ENCODE results near the gene TSPAN18. TPM values are rescaled to one million over a fixed set of nuclear protein-coding genes. Genes with fewer than 3 reads are reported as not detected.

TSPAN18 gene
- total and polyA plus RNA-seq, 2 donors from 2014 or later = 13.8 to 38.1 TPM

GRCh38 chr11:44707094-44707493 is 19.7 kb upstream of the TSPAN18 start:
- intact Hi-C loops (cut with DNase I) = no loop called here
- Histone ChIP-seq H3K27me3 (ENCODE audit: control insufficient read depth, insufficient read depth, low read length) (no peaks in the 10 kb centered on the region), H3K4me1 (ENCODE audit: control insufficient read depth in 2 of 3, insufficient read depth in 2 of 3, low read depth in 1 of 3, low read length in 3 of 3) (peaks cover 0 to 2% (median 0%) of the 10 kb centered on the region in 3 donors), H3K9me3 (ENCODE audit: control insufficient read depth in 2 of 3, insufficient read depth in 1 of 3, low read length in 3 of 3) (peaks cover 0 to 6% (median 2%) of the 10 kb centered on the region in 3 donors), H3K27ac (ENCODE audit: low read depth in 2 of 2, low read length in 2 of 2) (no peak overlapping the region), H3K9ac (ENCODE audit: low read length in 3 of 3) (no peak overlapping the region), H3K36me3 (ENCODE audit: control insufficient read depth in 2 of 3, insufficient read depth in 3 of 3, low read length in 3 of 3) (no peaks in the 10 kb centered on the region), H3K4me3 (ENCODE audit: low read length in 3 of 3) (no peak overlapping the region)
- FAIRE-seq (no peak), DNase-seq (no peak)
- TF ChIP-seq, protein P1, sequence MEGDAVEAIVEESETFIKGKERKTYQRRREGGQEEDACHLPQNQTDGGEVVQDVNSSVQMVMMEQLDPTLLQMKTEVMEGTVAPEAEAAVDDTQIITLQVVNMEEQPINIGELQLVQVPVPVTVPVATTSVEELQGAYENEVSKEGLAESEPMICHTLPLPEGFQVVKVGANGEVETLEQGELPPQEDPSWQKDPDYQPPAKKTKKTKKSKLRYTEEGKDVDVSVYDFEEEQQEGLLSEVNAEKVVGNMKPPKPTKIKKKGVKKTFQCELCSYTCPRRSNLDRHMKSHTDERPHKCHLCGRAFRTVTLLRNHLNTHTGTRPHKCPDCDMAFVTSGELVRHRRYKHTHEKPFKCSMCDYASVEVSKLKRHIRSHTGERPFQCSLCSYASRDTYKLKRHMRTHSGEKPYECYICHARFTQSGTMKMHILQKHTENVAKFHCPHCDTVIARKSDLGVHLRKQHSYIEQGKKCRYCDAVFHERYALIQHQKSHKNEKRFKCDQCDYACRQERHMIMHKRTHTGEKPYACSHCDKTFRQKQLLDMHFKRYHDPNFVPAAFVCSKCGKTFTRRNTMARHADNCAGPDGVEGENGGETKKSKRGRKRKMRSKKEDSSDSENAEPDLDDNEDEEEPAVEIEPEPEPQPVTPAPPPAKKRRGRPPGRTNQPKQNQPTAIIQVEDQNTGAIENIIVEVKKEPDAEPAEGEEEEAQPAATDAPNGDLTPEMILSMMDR (IDR thresholded peaks at IDR 0.05; ENCODE audit: borderline replicate concordance, extremely low read depth, insufficient read depth) = no peak

DNA sequence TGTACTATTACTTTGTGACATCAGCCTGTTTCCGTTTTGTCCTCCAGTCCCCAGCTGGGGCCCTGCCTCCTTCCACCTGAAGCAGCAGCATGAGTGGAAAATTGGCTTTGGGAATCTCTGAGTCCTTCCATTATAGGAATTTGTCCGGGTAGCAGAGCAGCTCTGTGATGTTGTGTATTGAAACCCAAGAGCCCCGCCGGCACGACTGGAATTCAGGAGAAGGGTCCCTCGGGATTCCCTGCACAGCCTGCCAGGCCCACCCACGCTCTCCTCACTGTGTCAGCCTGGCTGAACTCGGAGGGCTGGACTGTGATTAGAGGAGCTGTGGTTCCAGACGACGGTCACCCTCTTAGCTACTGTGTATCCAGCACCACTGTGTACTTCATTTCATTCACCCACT is 18.8 kb upstream of the TSPAN18 start:
- DNase-seq = peak in 4 of 5 donors; percentile 36 to 85 (median 52)
- Histone ChIP-seq H3K27ac (ENCODE audit: low read depth in 2 of 2, low read length in 2 of 2) (no peak overlapping the region), H3K4me1 (ENCODE audit: control insufficient read depth in 2 of 3, insufficient read depth in 2 of 3, low read depth in 1 of 3, low read length in 3 of 3) (peaks cover 0 to 2% (median 0%) of the 10 kb centered on the region in 3 donors), H3K27me3 (ENCODE audit: control insufficient read depth, insufficient read depth, low read length) (no peaks in the 10 kb centered on the region), H3K36me3 (ENCODE audit: control insufficient read depth in 2 of 3, insufficient read depth in 3 of 3, low read length in 3 of 3) (no peaks in the 10 kb centered on the region), H3K9ac (ENCODE audit: low read length in 3 of 3) (no peak overlapping the region), H3K9me3 (ENCODE audit: control insufficient read depth in 2 of 3, insufficient read depth in 1 of 3, low read length in 3 of 3) (peaks cover 0 to 6% (median 2%) of the 10 kb centered on the region in 3 donors), H3K4me3 (ENCODE audit: low read length in 3 of 3) (no peak overlapping the region)
- TF ChIP-seq, protein P1 (IDR thresholded peaks at IDR 0.05; ENCODE audit: borderline replicate concordance, extremely low read depth, insufficient read depth) = no peak
- no peak for FAIRE-seq
- intact Hi-C loops (cut with DNase I) = no loop called here

DNA sequence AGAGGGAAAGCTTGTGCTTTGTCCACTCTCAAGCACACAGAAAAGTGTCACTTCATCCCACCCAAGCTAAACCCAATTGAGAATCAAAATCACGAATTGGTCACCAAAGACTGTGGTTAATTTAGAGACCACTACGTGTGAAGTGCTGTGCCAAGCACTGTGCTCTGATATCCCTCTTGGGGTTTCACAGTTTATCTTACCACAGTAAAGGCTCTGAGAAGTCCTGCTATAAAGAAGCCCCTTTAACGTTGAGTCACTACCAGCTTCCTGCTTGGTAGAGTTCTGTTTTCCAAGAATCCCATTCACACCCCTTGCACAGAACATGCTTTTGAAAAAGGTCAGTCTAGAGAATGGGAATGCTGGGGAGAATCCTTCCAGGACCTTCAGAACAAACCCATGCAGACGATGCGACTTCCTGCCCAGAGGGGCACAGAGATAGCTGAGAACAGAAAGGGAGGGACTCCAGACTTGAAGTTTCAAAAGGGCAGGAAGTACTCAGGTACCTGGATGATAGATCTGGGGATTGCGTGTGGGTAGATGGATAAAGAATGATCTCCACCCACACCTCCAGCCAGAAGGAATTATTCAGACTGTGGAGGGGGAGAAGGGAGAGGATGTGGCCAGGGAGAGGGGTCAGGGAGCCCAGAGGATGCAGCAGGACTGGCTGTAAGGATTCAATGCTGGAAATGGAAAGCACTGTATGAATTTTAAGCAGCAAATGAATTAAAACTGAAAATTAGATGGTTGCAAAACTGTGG is 18.1 kb upstream of the TSPAN18 start:
- intact Hi-C loops (cut with DNase I) = no loop called here
- FAIRE-seq = no peak
- TF ChIP-seq, protein P1 (IDR thresholded peaks at IDR 0.05; ENCODE audit: borderline replicate concordance, extremely low read depth, insufficient read depth) = no peak
- Histone ChIP-seq H3K27ac (ENCODE audit: low read depth in 2 of 2, low read length in 2 of 2) (no peak overlapping the region), H3K27me3 (ENCODE audit: control insufficient read depth, insufficient read depth, low read length) (no peaks in the 10 kb centered on the region), H3K36me3 (ENCODE audit: control insufficient read depth in 2 of 3, insufficient read depth in 3 of 3, low read length in 3 of 3) (no peaks in the 10 kb centered on the region), H3K9ac (ENCODE audit: low read length in 3 of 3) (no peak overlapping the region), H3K9me3 (ENCODE audit: control insufficient read depth in 2 of 3, insufficient read depth in 1 of 3, low read length in 3 of 3) (peaks cover 0 to 3% (median 2%) of the 10 kb centered on the region in 3 donors), H3K4me3 (ENCODE audit: low read length in 3 of 3) (no peak overlapping the region), H3K4me1 (ENCODE audit: control insufficient read depth in 2 of 3, insufficient read depth in 2 of 3, low read depth in 1 of 3, low read length in 3 of 3) (peaks cover 0 to 2% (median 0%) of the 10 kb centered on the region in 3 donors)
- DNase-seq = peak in 1 of 5 donors; percentile 7
